Lower leg skin (tissue), 3 donors: Measurements from ENCODE around the gene PLCB1.

ENCODE experiments used
- CTCF ChIP-seq, 3 donors: fragments of 450-650 bp; IDR thresholded peaks; one replicate each; pipeline ENCODE4 v1.5.1; 2016; ENCODE audit warnings: antibody characterized with exemption in 3 of 3, mild to moderate bottlenecking in 3 of 3, moderate library complexity in 2 of 3
- POLR2A ChIP-seq, 2 donors: fragments of 450-650 bp; IDR thresholded peaks; one replicate each; pipeline ENCODE4 v1.6.1; 2016 to 2017; ENCODE audit warnings: antibody characterized with exemption in 2 of 2, mild to moderate bottlenecking in 1 of 2, moderate library complexity in 1 of 2

DNA sequence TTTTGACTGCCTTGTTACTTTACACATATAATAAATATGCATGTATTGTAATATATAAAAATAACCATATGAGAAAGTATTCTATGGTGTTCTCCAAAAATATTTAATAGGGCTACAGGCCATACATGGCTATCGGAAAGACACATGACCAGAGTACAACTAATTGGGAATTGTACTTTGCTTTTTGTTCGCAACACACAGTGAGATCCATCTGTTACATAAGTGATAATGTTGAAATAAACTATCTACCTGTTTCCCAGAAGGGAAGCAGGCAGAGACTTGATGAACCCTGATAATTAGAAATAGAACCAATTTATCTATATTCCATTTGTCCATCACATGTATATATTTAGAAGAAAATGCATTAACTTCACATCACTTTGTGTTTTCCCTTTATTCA is 592.8 kb downstream of the PLCB1 start:
- TF ChIP-seq POLR2A (IDR thresholded peaks at IDR 0.05) = no peak
- no peak for TF ChIP-seq CTCF (IDR thresholded peaks at IDR 0.05)
